HG02763 (cell line): ENCODE data around the gene NPSR1.
"Not testable (repeated sequence)": the region's sequence is repeated elsewhere in the genome, so short reads cannot be mapped to it uniquely, and the experiment has no call there.

Experiments used
- ATAC-seq: cut with Tn5 transposase; IDR thresholded peaks from one replicate; pipeline ENCODE4 v1.9.1; 2021; ENCODE audit warnings: mild to moderate bottlenecking, moderate library complexity; ENCODE audit not compliant: unreplicated experiment

Gene NPSR1, protein sequence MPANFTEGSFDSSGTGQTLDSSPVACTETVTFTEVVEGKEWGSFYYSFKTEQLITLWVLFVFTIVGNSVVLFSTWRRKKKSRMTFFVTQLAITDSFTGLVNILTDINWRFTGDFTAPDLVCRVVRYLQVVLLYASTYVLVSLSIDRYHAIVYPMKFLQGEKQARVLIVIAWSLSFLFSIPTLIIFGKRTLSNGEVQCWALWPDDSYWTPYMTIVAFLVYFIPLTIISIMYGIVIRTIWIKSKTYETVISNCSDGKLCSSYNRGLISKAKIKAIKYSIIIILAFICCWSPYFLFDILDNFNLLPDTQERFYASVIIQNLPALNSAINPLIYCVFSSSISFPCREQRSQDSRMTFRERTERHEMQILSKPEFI

DNA sequence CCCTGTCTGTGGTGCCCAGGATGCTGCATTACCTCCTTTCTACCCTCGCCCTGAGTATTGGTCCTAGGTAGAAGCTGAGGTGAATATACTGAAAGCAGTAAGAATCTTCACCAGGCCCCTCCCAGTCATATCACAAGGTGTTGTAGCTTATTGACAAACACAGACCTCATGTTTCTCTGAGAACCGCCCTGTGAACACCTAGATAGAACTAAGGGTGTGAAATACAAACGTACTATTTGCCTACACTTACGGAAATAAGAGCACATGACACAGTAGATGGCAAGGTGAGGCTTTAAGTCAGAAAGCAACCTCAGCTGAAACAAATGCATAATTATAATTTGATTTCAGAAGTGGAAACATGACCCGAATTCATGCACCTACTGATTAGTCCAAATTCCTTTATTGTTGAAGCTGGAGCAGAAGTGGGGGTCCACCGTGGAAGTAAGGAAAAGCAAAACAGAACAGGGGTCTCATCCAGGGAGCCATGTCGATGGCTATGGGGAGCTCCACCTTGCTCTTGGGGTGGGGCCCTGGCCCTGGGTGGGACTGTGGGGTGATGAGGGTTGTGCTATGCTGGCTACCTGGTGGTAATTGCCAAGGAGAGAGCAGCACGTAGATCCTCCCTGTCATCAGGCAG is at the start of gene NPSR1:
TSS of gene NPSR1 (plus strand) at position 587 of the 637 bp plus-strand sequence. CDS start 195 bp downstream, outside the sequence.
- ATAC-seq = no peak

DNA sequence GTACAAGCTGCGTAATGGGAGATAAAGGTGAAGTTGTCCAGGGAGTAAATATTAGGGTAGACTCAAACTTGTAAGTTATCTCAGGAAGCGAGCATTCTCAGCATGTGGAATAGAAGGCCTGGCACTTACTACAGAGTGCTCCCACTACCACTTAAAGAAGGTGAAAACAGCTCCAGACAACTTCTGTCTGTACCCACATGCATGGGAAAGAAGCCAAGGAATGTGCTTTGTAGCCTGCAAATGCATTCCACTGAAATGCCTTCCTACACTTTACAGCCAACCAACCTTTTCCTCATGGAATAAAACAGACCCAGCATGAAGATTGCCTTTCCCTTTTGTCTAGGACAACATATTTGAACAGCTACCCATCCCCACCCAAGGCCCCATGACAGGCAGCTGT is 45.4 kb upstream of the NPSR1 start:
- ATAC-seq = no peak

DNA sequence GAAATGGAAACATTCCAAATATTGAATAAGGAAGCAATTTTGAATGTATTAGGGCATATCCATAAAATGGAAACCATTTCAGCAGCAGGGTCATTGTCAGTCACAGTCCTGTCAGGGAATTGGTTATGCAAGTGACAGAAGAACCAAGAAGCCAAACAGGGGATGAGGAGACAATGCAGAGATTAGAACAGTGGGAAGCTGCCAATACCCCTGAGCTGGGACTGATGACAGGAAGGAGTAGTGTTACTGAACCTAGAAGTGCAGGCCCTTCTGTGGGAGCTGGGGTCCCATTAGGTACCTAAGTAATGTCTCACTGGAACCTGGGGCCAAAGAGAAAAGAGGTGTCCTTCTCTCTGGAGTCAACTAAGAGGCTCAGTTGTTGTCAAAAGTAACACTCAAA is 37.6 kb upstream of the NPSR1 start:
- ATAC-seq = no peak

DNA sequence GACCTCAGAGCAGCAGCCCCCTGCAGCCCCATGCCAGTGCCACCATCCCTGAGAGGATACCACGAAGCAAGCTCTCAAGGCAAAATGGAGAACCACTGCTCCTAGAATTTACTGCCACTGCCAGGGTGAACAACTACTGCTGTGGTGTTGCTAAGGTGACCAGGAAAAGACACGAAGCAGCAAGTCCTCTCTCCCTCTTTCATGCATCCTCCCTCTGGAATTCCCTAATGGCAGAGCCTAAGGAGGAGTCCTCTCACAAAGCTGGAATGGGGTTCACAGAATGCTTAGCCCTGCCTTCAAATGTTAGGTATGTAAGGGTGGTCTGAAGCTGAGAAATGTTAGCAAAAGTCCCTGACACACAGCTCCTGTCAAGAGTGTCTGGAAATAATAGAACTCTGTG is 35.8 kb upstream of the NPSR1 start:
- ATAC-seq = no peak

DNA sequence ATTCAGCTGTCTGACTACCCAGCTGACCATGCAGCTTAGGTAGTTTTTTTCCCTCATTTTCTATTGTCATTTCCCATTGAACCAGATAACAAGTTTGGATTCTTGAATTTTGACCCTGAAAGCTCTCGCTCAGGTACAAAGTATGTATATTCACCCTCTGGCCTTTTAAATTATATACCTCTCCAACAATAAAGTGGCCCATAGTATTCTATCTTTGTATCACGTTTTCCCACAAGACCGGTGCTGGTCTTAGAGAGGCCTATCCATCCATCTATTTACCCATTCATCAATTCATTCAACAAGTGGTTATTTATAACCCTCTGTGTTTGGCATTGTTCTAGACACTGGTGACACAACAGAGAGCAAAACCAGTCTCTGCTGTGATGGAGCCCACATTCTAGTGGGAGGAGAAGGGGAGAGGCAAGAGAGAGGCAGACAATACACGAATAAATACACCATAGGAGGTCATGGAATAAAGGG is 35.2 kb upstream of the NPSR1 start:
- no peak for ATAC-seq

DNA sequence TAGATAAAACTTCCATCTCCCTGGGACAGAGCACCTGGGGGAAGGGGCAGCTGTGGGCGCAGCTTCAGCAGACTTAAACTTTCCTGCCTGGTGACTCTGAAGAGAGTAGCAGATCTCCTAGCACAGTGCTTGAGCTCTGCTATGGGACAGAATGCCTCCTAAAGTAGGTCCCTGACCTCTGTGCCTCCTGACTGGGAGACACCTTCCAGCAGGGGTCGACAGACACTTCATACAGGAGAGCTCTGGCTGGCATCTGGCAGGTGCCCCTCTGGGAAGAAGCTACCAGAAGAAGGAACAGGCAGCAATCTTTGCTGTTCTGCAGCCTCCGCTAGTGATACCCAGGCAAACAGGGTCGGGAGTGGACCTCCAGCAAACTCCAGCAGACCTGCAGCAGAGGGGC is 29.4 kb upstream of the NPSR1 start:
- not testable (repeated sequence) for ATAC-seq

DNA sequence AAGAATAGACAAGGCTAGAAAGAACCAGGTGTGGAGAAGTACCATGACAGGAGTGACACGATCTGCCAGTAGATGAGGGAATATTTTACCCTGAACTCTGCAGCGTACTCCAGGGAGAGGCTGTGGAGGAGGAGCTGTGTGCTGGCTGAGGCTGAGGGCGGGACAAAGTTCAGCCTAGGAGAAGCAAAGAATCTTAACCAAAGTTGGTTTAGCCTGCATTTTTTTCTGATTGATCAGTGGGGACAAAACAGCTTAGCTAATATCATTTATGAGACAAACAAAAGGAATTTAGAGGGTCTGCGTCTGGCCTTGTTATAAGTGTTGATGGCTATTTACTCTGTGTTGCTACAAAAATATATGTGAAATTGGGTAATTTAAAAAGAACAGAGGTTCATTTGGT is 5.2 kb upstream of the NPSR1 start:
- ATAC-seq = no peak

DNA sequence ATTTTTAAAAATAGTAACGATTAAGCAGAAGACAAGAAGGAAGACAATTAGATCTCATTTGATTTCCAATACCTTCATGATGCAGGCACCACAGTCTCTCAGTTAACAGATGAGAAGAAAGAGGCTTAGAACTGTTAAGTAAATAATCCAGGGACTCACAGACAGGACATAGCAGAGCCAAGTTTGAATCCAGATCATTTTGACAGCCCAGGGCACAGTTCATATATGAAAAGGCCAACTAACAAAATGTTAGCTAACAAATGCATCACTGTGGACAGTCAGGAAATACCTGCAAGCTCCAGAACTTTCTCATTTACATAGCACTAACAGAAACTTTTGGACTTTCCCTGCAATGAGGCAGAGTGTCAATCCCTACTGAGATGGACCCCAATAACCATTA is 4.2 kb upstream of the NPSR1 start:
- ATAC-seq = no peak

DNA sequence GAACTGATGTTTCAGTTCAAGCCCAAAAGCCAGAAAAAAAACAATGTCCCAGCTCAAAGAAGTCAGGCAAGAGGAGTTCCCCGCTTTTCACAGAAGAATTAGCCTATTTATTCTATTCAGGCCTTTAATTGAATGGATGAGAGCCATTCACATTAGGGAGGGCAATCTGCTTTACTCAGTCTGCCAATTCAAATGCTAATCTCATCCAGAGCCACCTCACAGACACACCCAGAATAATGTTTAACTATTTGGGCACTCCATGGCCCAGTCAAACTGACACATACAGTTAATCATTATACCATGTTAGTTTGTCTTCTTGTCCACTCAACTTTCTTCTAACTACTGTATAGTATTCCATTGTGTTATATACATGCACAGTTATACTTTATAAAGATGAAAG is 2.6 kb upstream of the NPSR1 start:
- ATAC-seq = no peak

DNA sequence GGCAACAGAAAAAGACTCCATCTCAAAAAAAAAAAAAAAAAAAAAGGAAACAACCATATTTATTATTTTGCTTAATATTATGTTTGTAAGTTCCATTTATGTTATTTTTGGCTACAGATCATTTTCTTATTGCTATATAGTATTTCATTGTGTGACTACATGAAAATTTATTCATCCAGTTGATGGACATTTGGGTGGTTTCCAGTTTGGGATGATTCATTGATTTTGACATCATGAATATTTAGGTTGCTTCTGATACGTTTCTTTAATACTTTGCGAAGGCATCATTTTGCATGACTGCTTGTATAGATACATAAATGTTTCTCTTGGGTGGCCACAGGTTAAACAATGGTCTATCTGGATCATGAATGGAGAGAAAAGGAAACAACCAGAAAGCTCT is 2.0 kb upstream of the NPSR1 start:
- ATAC-seq = no peak

DNA sequence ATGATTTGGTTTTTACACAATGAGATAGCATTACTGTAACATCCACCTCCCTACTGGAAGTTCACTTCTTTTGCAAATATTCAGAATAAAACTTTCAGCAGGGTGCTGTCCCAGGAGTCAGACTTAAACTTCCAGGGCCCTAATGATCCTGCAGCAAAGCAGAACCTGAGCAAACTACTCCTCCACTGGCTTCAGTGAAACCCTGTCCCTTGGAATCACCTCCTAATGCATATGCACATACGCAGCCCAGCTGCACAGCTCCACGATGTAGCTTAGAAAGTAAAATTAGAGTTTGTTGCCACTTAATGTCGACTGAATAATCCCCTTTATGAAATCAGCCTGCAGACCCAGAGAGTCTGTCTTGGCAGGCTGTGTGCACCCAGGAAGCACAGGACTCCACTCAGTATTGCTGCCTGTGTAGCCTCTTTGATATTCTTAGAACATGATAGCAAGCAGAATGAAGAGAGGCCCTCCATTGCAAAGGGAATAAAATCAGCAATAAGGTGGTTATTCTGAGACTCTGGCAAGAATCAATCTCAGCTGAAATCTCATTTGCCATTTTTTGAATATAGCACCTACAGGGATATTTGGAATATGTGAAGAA is 1.6 kb downstream of the NPSR1 start:
- ATAC-seq = no peak

DNA sequence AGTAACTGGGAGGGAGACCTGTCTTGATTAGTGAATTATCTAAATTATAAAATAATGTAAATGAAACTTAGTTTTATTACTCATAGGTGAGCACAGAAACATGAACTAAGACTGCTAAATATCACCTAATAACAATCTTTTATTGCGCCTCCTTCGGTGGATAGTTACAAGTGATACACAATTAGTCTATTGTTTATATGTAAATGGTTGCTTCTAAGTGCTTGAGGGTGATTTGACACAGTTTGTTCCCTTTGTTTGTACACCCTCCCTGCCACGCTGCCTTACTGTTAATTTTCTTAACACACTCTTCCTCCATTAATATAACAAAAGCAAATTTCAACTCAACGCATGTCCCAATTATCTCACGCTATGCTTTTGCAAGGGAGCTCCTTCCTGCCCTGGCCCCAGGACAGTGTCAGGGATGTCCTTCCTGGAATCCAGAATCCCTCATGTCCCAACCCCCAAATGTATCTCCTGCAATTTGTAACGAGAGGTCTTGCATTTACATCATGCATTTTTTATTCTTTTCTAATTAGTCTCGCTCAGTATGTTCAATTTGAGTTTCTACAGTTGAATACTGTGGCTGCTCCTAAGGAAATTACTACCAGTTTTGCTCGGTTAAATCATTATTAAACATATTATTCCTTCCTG is 4.2 kb downstream of the NPSR1 start:
- ATAC-seq = no peak

DNA sequence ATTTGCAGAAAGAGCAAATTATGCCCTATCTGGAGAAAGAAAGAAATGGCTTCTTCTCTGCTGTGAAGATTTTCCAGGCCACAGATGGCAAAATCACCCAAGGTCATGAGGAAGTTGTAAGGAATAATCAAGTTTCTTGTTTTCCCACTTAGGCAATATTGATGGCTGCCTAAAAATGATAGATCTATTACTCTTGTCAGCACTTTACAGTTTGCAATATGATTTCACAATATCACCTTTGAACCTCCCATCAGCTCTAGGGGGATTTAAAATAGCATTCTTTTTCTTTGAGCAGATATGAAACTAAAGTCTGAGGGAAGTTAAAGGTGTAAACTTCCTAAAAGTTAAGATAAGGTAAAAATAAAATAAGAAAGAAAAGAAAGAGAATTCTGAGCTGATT is 6.7 kb downstream of the NPSR1 start:
- ATAC-seq = no peak

DNA sequence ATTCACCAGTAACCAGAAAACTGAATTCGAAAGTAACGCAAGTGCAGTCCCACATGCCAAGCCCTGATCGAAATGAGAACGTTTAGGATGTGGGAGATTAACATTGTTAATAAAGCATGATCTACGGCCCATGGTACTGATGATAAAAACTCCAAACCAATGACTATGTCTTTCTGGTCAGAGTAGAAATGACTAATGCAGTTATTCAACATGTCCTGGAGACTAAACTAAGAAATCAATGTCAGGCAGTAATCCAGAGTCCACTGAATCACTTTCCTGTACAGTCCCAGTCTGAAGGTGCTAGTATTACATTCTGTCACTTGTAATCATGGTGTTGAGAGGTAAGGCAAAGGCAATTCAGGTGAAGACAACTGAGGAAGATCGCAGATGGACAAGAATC is 14.4 kb downstream of the NPSR1 start:
- ATAC-seq = no peak

DNA sequence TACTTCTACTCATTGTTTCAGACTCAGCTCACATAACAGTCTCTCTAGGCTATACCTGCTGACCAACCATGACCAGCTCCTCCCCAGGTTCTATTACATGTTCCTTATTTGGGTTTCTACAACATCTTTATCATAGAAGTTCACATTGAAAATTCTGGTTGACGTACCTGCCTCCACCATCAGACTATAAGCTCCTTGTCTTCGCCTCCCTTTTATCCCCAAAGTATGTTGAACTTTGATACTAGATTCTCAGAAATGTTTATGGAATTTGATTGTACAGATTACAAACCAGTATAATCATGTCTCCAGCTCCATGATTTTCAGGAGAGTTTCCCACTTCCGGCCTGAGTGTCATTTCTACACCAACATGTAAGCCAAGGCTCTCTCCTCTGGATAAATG is 15.0 kb downstream of the NPSR1 start:
- ATAC-seq = no peak

DNA sequence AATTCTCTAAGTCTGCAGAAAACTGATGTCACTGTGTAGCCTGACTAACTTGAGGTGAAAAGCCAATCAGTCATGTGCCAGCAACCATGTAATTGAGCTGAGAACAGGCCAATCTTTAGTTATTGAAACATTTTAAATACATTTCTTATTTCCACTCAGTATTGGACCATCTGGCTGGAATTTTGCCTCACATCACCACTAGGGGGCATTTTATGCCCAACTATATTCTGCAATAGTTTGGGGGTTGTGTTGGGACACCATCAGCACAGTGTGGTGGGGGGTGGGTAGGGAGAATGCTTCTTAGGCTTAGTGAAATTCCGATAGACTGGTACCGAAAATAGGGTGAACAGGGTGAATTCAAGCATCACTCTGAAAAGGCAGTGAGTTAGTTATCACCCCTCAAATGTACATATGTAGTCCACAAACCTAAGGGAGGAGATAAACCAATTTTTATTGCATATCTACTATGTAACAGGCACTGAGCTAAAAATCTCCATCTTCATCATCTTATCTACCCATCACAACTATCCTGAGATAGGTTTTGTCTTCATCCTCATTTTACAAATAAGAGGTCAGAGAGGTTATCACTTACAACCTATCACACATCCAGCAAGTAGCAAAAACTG is 17.8 kb downstream of the NPSR1 start:
- ATAC-seq = no peak

DNA sequence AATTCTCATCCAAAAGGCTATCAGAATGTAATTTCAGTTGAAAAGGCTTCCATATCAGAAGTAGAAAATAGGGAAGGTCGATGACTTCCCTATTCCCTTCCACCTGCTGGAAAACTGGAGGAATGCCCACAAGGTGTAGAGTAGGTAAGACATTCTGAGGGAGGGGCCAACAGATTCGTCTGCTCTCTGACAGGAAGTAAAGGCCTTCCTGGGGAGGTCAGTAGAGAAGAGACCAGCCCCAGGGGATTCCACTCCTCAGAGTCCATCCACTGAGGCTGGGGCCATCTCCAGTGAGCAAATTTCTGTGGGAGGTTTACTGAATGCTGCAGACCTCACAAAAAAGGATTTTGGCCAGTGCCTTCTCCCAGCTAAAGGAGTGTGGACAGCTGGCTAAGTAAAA is 19.5 kb downstream of the NPSR1 start:
- no peak for ATAC-seq

DNA sequence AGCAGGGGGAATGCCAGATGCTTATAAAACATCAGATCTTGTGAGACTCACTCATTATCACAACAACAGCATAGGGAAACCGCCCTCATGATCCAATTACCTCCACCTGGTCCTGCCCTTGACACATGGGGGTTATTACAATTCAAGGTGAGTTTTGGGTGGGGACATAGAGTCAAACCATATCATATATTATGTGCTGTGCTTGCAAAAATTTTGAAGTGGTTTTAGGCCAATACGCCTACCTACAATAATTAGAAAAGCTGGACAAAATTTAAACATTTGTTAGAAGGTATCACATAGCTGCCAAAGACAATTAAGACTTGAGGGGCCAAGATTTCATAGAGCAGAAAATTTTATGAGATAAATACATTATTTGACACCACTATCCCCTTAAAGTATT is 29.5 kb downstream of the NPSR1 start:
- no peak for ATAC-seq

DNA sequence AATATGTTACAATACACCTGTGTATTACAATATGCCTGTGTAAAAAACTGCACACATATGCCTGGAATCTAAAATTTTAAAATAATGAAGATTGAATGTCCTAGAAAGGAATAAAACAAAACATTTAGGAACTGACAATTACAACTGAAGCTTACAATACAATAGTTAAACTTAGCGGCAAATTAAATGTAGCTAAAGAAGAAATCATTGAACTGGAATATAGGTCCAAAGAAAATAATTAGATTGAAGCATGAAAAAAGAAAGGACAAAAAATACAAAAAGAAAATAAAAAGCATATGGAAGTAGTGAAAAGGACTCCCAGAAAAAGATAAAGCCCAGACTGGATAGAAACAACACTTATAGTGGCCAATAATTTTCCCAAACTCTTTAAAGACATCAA is 38.4 kb downstream of the NPSR1 start:
- ATAC-seq = no peak

DNA sequence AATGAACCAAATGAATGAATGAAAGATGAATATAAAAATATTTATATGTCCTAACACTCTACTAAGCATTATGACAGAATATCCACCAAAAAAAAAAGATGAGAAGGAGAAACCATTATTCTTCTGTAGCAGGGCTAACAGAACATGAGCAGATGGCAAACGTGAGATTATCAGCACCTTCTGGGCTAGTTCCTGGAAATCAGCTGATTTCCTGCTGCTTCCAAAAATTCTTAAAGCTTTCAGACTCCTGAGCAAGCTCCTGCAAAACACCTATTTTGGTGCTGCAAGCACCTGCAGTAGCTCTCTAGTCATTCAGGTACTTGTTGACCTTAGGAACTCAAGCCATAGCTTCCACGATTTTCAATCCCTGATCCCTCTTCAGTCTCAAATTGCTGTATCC is 51.8 kb downstream of the NPSR1 start:
- ATAC-seq = no peak

DNA sequence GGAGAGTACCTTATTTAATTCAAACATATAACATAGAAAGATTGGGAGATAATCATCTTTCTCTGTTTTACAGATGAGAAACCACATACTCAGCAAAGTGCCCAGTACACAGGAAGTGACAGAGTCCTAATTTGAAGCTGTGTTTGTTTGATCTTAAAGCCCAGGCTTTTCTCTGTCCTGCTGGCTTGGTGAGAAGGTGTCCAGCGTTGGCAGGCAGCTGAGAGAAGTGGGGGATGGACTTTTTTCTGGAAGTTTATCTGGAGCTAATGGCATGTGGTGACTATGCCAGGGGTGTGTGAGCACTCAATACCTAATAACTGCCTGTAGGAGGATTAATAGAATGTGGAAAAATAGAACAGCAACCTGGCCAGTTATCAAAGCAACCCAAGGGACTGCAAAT is 60.8 kb downstream of the NPSR1 start:
- peak; percentile 59 for ATAC-seq
